Endothelial cell of umbilical vein (primary cell): Measurements from ENCODE around the gene IBA57. TPM values are rescaled to one million over a fixed set of nuclear protein-coding genes. Genes with fewer than 3 reads are reported as not detected.

Experiments
- BruUV-seq: library from RNA; stranded (reverse); fragments of 400-500 nt; replicated peaks from 2 replicates; lab custom pipeline; 2021; lab: Mats Ljungman, UMichigan
- CTCF ChIA-PET: fragments of 300-600, 350-600 bp; sonication (Branson Sonifier 250); formaldehyde crosslinking; loops from one replicate; lab custom pipeline; 2021; ENCODE audit warnings: antibody characterized with exemption, inconsistent platforms; lab: Charles Lee
- POLR2A ChIA-PET: fragments of 300-600, 350-600 bp; sonication (Branson Sonifier 250); formaldehyde crosslinking; loops from one replicate; lab custom pipeline; 2021; ENCODE audit warnings: antibody characterized with exemption, inconsistent platforms; lab: Charles Lee
- DNase-seq: peaks from one replicate; pipeline ENCODE4 v3.0.0-alpha.2; 2011; ENCODE audit warnings: low read depth, low spot score
- FAIRE-seq: peaks from 2 replicates; lab custom pipeline; 2011; peaks lifted over from hg19 to GRCh38; lab: Jason Lieb, UNC
- H2AFZ ChIP-seq: 2 replicates; pipeline ENCODE4 v1.6.0; 2012; ENCODE audit warnings: low read depth, low read length, control low read depth, inconsistent platforms
- H3K27ac ChIP-seq: 2 replicates; pipeline ENCODE4 v1.5.1; 2011; ENCODE audit warnings: low read depth, mild to moderate bottlenecking, control low read depth, low read length, moderate library complexity; ENCODE audit not compliant: insufficient read depth
- H3K27me3 ChIP-seq, 2 experiments: 2 replicates each; pipeline versions ENCODE4 v1.6.0 to v1.6.1; 2011; ENCODE audit warnings: low read length in 2 of 2, mixed read lengths in 1 of 2; ENCODE audit not compliant: control insufficient read depth in 2 of 2, insufficient read depth in 2 of 2
- H3K36me3 ChIP-seq, 2 experiments: 2 replicates in 1 of 2; 3 replicates in 1 of 2; pipeline ENCODE4 v1.5.1; 2011; ENCODE audit warnings: low read length in 2 of 2, mild to moderate bottlenecking in 1 of 2, moderate library complexity in 1 of 2; ENCODE audit not compliant: control insufficient read depth in 2 of 2, insufficient read depth in 2 of 2; ENCODE audit errors: extremely low read depth in 1 of 2
- H3K4me1 ChIP-seq: 3 replicates; pipeline ENCODE4 v1.5.1; 2011; ENCODE audit warnings: mild to moderate bottlenecking, low read length; ENCODE audit not compliant: control insufficient read depth, insufficient read depth; ENCODE audit errors: extremely low read depth
- H3K4me2 ChIP-seq: 2 replicates; pipeline ENCODE4 v1.6.1; 2011; ENCODE audit warnings: low read length, control low read depth, mixed read lengths; ENCODE audit not compliant: insufficient read depth
- H3K4me3 ChIP-seq, 3 experiments: fragments of 200-600 bp in 1 of 3; sonication (generic), shearing (Covaris generic) in 1 of 3; replicated peaks in 1 of 3; 2 replicates each; pipeline ENCODE4 v1.5.1; 2011 to 2016; ENCODE audit warnings: control low read depth in 3 of 3, low read length in 3 of 3, mild to moderate bottlenecking in 2 of 3, inconsistent platforms in 1 of 3, low read depth in 1 of 3, moderate library complexity in 1 of 3; ENCODE audit not compliant: insufficient read depth in 1 of 3
- H3K79me2 ChIP-seq: 2 replicates; pipeline ENCODE4 v1.6.0; 2012; ENCODE audit warnings: low read length, inconsistent platforms; ENCODE audit not compliant: control insufficient read depth, insufficient read depth
- H3K9ac ChIP-seq: replicated peaks from 2 replicates; pipeline ENCODE3; 2011; ENCODE audit warnings: low read length, control low read depth; ENCODE audit not compliant: insufficient read depth; ENCODE audit errors: extremely low read depth
- H3K9me1 ChIP-seq: replicated peaks from 3 replicates; pipeline ENCODE4 v1.6.0; 2011; ENCODE audit warnings: mild to moderate bottlenecking, low read length; ENCODE audit not compliant: control insufficient read depth, insufficient read depth; ENCODE audit errors: extremely low read depth
- H3K9me3 ChIP-seq: replicated peaks from 2 replicates; pipeline ENCODE4 v1.5.1; 2012; ENCODE audit warnings: low read length, inconsistent platforms; ENCODE audit not compliant: control insufficient read depth, insufficient read depth
- H4K20me1 ChIP-seq: replicated peaks from 2 replicates; pipeline ENCODE3; 2011; ENCODE audit warnings: mild to moderate bottlenecking, low read length; ENCODE audit not compliant: control insufficient read depth, insufficient read depth; ENCODE audit errors: extremely low read depth
- CTCF ChIP-seq, 2 donors: IDR thresholded peaks; 1 replicate in 1 of 2; 2 replicates in 1 of 2; pipeline ENCODE4 v1.5.1; 2011; ENCODE audit warnings: low read length in 2 of 2, mild to moderate bottlenecking in 2 of 2, moderate library complexity in 2 of 2, control low read depth in 1 of 2, inconsistent platforms in 1 of 2, low read depth in 1 of 2; ENCODE audit not compliant: insufficient read depth in 1 of 2; ENCODE audit errors: extremely low read depth in 1 of 2
- EZH2 ChIP-seq: IDR thresholded peaks from 2 replicates; pipeline ENCODE4 v1.6.1; 2012; ENCODE audit warnings: borderline replicate concordance, low read depth, mild to moderate bottlenecking, moderate library complexity, low read length, inconsistent platforms; ENCODE audit not compliant: severe bottlenecking
- FOS ChIP-seq: IDR thresholded peaks from 2 replicates; pipeline ENCODE4 v1.6.1; 2011; ENCODE audit warnings: mild to moderate bottlenecking, low read length, moderate library complexity, borderline replicate concordance; ENCODE audit not compliant: insufficient read depth
- GATA2 ChIP-seq: IDR thresholded peaks from 2 replicates; pipeline ENCODE4 v1.7.0; 2011; ENCODE audit warnings: low read depth, mild to moderate bottlenecking, moderate library complexity, mixed read lengths, low read length; ENCODE audit not compliant: insufficient read length, insufficient read depth
- JUN ChIP-seq: IDR thresholded peaks from 2 replicates; pipeline ENCODE4 v1.6.1; 2011; ENCODE audit warnings: borderline replicate concordance, low read depth; ENCODE audit not compliant: insufficient read length, insufficient read depth
- MYC ChIP-seq: IDR thresholded peaks from one replicate; pipeline ENCODE4 v1.6.1; 2011; ENCODE audit warnings: mild to moderate bottlenecking, low read depth, low read length
- POLR2A ChIP-seq: IDR thresholded peaks from 2 replicates; pipeline ENCODE4 v1.6.1; 2012; ENCODE audit warnings: low read depth, mild to moderate bottlenecking, control low read depth, low read length
- POLR2AphosphoS5 ChIP-seq: IDR thresholded peaks from 2 replicates; pipeline ENCODE4 v1.6.1; 2012; ENCODE audit warnings: low read depth, mild to moderate bottlenecking, control low read depth, low read length, moderate library complexity; ENCODE audit not compliant: insufficient read depth
- dilution Hi-C: fragments of 300-500 bp; cut with MboI; formaldehyde crosslinking; loops from one replicate; pipeline ENCODE4 v1.15.0; 2019; ENCODE audit warnings: low sequenced_read_pairs; ENCODE audit not compliant: extremely low pct_ligation_motif_present
- intact Hi-C: fragments of 100-400 bp; cut with micrococcal nuclease; formaldehyde crosslinking; loops from one replicate; pipeline ENCODE4 v1.10.0; 2022
- polyA plus RNA-seq, 4 experiments: library from polyadenylated mRNA; depleted of rRNA in 3 of 4; stranded (reverse) in 3 of 4; unstranded in 1 of 4; fragments of >200 nt; gene quantifications; 2 replicates each; pipeline versions ENCODE4 v1.2.1 to v1.2.3, GENCODE V29; 2011 to 2012; ENCODE audit warnings: missing spikeins in 1 of 4
- total RNA-seq: library from RNA; stranded (reverse); gene quantifications from 2 replicates; pipeline ENCODE4 v1.2.3, GENCODE V29; 2021
- TF ChIP-seq, protein P1 (sequence below): IDR thresholded peaks from 2 replicates; pipeline ENCODE4 v1.6.1; 2011; ENCODE audit not compliant: insufficient read depth, insufficient read length

Gene IBA57
- total and polyA plus RNA-seq, 2 donors (not counting 3 experiments of a cell fraction or from before 2014, with no cell fraction given), result 3.4 to 7.7 TPM

- Histone ChIP-seq H3K4me1 (no peaks in the 10 kb centered on the region), H2AFZ (no peak overlapping the region), H3K27me3 (no peaks in the 10 kb centered on the region), H3K4me3 (no peak overlapping the region), H3K9me1 (no peaks in the 10 kb centered on the region), H4K20me1 (no peaks in the 10 kb centered on the region), H3K36me3 (no peaks in the 10 kb centered on the region), H3K9me3 (no peaks in the 10 kb centered on the region), H3K9ac (no peak overlapping the region), H3K4me2 (no peak overlapping the region), H3K79me2 (no peaks in the 10 kb centered on the region), H3K27ac (no peak overlapping the region)
- CTCF ChIA-PET, result no interaction called here
- DNase-seq (no peak), FAIRE-seq (no peak)
- POLR2A ChIA-PET, result no interaction called here
- BruUV-seq, result no TSS peak
- dilution Hi-C loops (loop anchor here (10.0 kb wide), 1 partner anchor 59 kb away; no protein-coding TSS in a partner anchor), intact Hi-C loops (no loop called here)
- TF ChIP-seq EZH2 (no peak), MYC (no peak), CTCF (IDR thresholded peaks at IDR 0.05; ENCODE audit: extremely low read depth in 1 of 2, insufficient read depth in 1 of 2, low read depth in 1 of 2, low read length in 2 of 2) (no peak), JUN (no peak), POLR2AphosphoS5 (no peak), GATA2 (no peak), FOS (no peak), POLR2A (no peak)
- TF ChIP-seq, protein P1, sequence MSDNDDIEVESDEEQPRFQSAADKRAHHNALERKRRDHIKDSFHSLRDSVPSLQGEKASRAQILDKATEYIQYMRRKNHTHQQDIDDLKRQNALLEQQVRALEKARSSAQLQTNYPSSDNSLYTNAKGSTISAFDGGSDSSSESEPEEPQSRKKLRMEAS, result no peak
Measured at GRCh38 chr1:228184152-228184551, 18.5 kb downstream of the IBA57 start.
